Fibroblast of villous mesenchyme (primary cell): Measurements from ENCODE around the gene PARD3. TPM values are rescaled to one million over a fixed set of nuclear protein-coding genes. Genes with fewer than 3 reads are reported as not detected.

Source experiments
- DNase-seq: peaks from one replicate; pipeline ENCODE4 v3.0.0-alpha.2; 2010; ENCODE audit warnings: low read depth
- H3K4me3 ChIP-seq: 2 replicates; pipeline ENCODE4 v1.5.1; 2011; ENCODE audit warnings: low read depth, mild to moderate bottlenecking, low read length
- CTCF ChIP-seq: IDR thresholded peaks from 2 replicates; pipeline ENCODE4 v1.5.1; 2012; ENCODE audit warnings: low read depth, mild to moderate bottlenecking, low read length; ENCODE audit not compliant: insufficient read depth
- total RNA-seq: library from RNA; depleted of rRNA; stranded (reverse); fragments of >200 nt; gene quantifications from 2 replicates; pipeline ENCODE4 v1.2.3, GENCODE V29; 2012

PARD3 gene
- total RNA-seq, 1 donor, result 44.0 TPM

- DNase-seq, result no peak
- TF ChIP-seq CTCF, result no peak
- peak overlapping the region; percentile 41 for H3K4me3 ChIP-seq
Measured at GRCh38 chr10:34740321-34740720, 74.8 kb downstream of the PARD3 start.

- TF ChIP-seq CTCF, result no peak
- H3K4me3 ChIP-seq, result peak overlapping the region; percentile 41
- peak; percentile 90 for DNase-seq
Measured at GRCh38 chr10:34739915-34740314, 75.2 kb downstream of the PARD3 start.

GRCh38 chr10:34737772-34738169 lies 77.3 kb downstream of the PARD3 start:
- DNase-seq, result no peak
- no peak overlapping the region for H3K4me3 ChIP-seq
- no peak for TF ChIP-seq CTCF

- no peak for DNase-seq
- no peak for TF ChIP-seq CTCF
- no peak overlapping the region for H3K4me3 ChIP-seq
Measured at GRCh38 chr10:34736976-34737771, 77.9 kb downstream of the PARD3 start.

- no peak for DNase-seq
- no peak overlapping the region for H3K4me3 ChIP-seq
- no peak for TF ChIP-seq CTCF
Measured at GRCh38 chr10:34734918-34735317, 80.2 kb downstream of the PARD3 start.

GRCh38 chr10:34732926-34733325 lies 82.2 kb downstream of the PARD3 start:
- peak; percentile 34 for TF ChIP-seq CTCF
- DNase-seq, result peak; percentile 27
- no peak overlapping the region for H3K4me3 ChIP-seq
